HuH-7 (cell line): ENCODE results near the gene HSPB9.
"Not testable (repeated sequence)": the region's sequence is repeated elsewhere in the genome, so short reads cannot be mapped to it uniquely, and the experiment has no call there.

Experiments used
- DNase-seq: peaks from one replicate; pipeline ENCODE4 v3.0.0; 2011; ENCODE audit warnings: low spot score

The HSPB9 gene

GRCh38 chr17:42143138-42143537, 20.5 kb downstream of the HSPB9 start:
- DNase-seq, result not testable (repeated sequence)

- no peak for DNase-seq
Observed at GRCh38 chr17:42146911-42147607, 24.5 kb downstream of the HSPB9 start.

GRCh38 chr17:42153919-42154742, 31.5 kb downstream of the HSPB9 start:
- no peak for DNase-seq

- no peak for DNase-seq
Observed at GRCh38 chr17:42155614-42156045, 33.0 kb downstream of the HSPB9 start.

- no peak for DNase-seq
Observed at GRCh38 chr17:42159796-42160530, 37.4 kb downstream of the HSPB9 start.

- no peak for DNase-seq
Observed at GRCh38 chr17:42160531-42160910, 37.9 kb downstream of the HSPB9 start.

GRCh38 chr17:42163113-42163512, 40.5 kb downstream of the HSPB9 start:
- DNase-seq, result peak; percentile 86

- DNase-seq, result no peak
Observed at GRCh38 chr17:42163696-42164407, 41.2 kb downstream of the HSPB9 start.

GRCh38 chr17:42165751-42166150, 43.1 kb downstream of the HSPB9 start:
- no peak for DNase-seq

GRCh38 chr17:42166196-42166763, 43.7 kb downstream of the HSPB9 start:
- DNase-seq, result no peak

GRCh38 chr17:42167807-42168206, 45.2 kb downstream of the HSPB9 start:
- DNase-seq, result no peak

- no peak for DNase-seq
Observed at GRCh38 chr17:42169351-42169750, 46.7 kb downstream of the HSPB9 start.

GRCh38 chr17:42171831-42172230, 49.2 kb downstream of the HSPB9 start:
- DNase-seq, result no peak
